A673 (cell line): ENCODE data around the gene CPT1A. TPM values are rescaled to one million over a fixed set of nuclear protein-coding genes. Genes with fewer than 3 reads are reported as not detected.

Source experiments
- BruUV-seq: library from RNA; stranded (reverse); fragments of 400-500 nt; replicated peaks from 2 replicates; lab custom pipeline; 2021; lab: Mats Ljungman, UMichigan
- CTCF ChIA-PET: fragments of 300-600 bp; sonication (Branson Sonifier 250); formaldehyde crosslinking; loops from one replicate; lab custom pipeline; 2022; ENCODE audit warnings: antibody characterized with exemption; lab: Charles Lee
- POLR2A ChIA-PET: fragments of 300-600 bp; sonication (Branson Sonifier 250); formaldehyde crosslinking; loops from one replicate; lab custom pipeline; 2022; ENCODE audit warnings: antibody characterized with exemption; ENCODE audit not compliant: low non-redundant PET; lab: Charles Lee
- DNase-seq: peaks from one replicate; pipeline ENCODE4 v3.0.0-alpha.2; 2015; ENCODE audit warnings: low spot score
- H3K27ac ChIP-seq: fragments of 200-600 bp; sonication (generic); 2 replicates; pipeline ENCODE4 v1.5.1; 2016; ENCODE audit warnings: mixed run types, low read depth, mild to moderate bottlenecking, mixed read lengths, antibody characterized with exemption, low read length; ENCODE audit not compliant: poor library complexity, severe bottlenecking
- H3K27me3 ChIP-seq: fragments of 200-600 bp; sonication (generic); replicated peaks from 2 replicates; pipeline ENCODE4 v1.6.1; 2017; ENCODE audit warnings: mixed run types, low read depth, mild to moderate bottlenecking, mixed read lengths, antibody characterized with exemption, low read length; ENCODE audit not compliant: insufficient read depth, poor library complexity
- H3K36me3 ChIP-seq: fragments of 200-600 bp; sonication (generic); 2 replicates; pipeline ENCODE4 v1.6.1; 2016; ENCODE audit warnings: mixed run types, mild to moderate bottlenecking, mixed read lengths, antibody characterized with exemption, low read length; ENCODE audit not compliant: insufficient read depth, poor library complexity, severe bottlenecking
- H3K4me1 ChIP-seq: fragments of 200-600 bp; sonication (generic); 2 replicates; pipeline ENCODE4 v1.6.1; 2017; ENCODE audit warnings: mixed run types, mild to moderate bottlenecking, mixed read lengths, antibody characterized with exemption, low read length; ENCODE audit not compliant: insufficient read depth, poor library complexity, severe bottlenecking
- H3K4me3 ChIP-seq: fragments of 200-600 bp; sonication (generic); 2 replicates; pipeline ENCODE4 v1.5.1; 2016; ENCODE audit warnings: low read depth, mixed run types, mild to moderate bottlenecking, mixed read lengths, low read length; ENCODE audit not compliant: poor library complexity, severe bottlenecking
- H3K9me3 ChIP-seq: fragments of 200-600 bp; sonication (generic); 2 replicates; pipeline ENCODE4 v1.6.1; 2016; ENCODE audit warnings: mixed run types, low read depth, mild to moderate bottlenecking, mixed read lengths, antibody characterized with exemption, low read length; ENCODE audit not compliant: poor library complexity, severe bottlenecking
- CTCF ChIP-seq: fragments of 300-800, 200-600 bp; sonication (generic); conservative IDR thresholded peaks from 2 replicates; pipeline ENCODE4 v1.5.1; 2017; ENCODE audit warnings: low read depth, mild to moderate bottlenecking, antibody characterized with exemption, low read length, moderate library complexity, mixed read lengths
- EZH2 ChIP-seq: fragments of 200-600 bp; sonication (generic); IDR thresholded peaks from 2 replicates; pipeline ENCODE4 v1.6.1; 2017; ENCODE audit warnings: borderline replicate concordance, low read depth, mild to moderate bottlenecking, mixed read lengths, antibody characterized with exemption, low read length; ENCODE audit not compliant: poor library complexity, severe bottlenecking
- intact Hi-C: fragments of 100-400 bp; cut with micrococcal nuclease; formaldehyde crosslinking; loops from one replicate; pipeline ENCODE4 v1.10.0; 2022; ENCODE audit not compliant: unreplicated experiment
- total RNA-seq: library from RNA; stranded (reverse); gene quantifications from 2 replicates; pipeline ENCODE4 v1.2.3, GENCODE V29; 2021

Gene CPT1A
- total RNA-seq, 1 experiment from 2014 or later, result 15.5 TPM

DNA sequence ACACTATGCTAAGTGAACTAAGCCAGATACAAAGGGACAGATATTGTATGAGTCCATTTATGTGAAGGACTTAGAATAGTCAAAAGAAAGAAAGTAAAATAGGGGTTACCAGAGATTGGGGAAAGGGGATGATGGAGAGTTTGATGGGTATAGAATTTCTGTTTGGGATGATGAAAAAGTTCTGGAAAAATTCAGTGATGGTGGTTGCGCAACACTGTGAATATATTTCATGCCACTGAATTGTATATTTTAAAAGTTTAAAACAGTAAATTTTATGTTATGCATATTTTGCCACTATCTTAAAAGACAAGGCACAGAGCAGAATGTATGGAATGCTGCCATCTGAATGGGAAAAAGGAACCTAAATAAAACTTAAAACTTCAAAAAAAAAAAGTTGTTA, 119.6 kb downstream of the CPT1A start:
- TF ChIP-seq CTCF (no peak), EZH2 (no peak)
- Histone ChIP-seq H3K27ac (no peak overlapping the region), H3K4me3 (no peak overlapping the region), H3K36me3 (no peaks in the 10 kb centered on the region), H3K27me3 (peaks cover 9% of the 10 kb centered on the region), H3K4me1 (no peaks in the 10 kb centered on the region), H3K9me3 (no peaks in the 10 kb centered on the region)
- POLR2A ChIA-PET, result no interaction called here
- CTCF ChIA-PET, result no interaction called here
- intact Hi-C loops, result no loop called here
- DNase-seq, result no peak
- BruUV-seq, result no TSS peak

DNA sequence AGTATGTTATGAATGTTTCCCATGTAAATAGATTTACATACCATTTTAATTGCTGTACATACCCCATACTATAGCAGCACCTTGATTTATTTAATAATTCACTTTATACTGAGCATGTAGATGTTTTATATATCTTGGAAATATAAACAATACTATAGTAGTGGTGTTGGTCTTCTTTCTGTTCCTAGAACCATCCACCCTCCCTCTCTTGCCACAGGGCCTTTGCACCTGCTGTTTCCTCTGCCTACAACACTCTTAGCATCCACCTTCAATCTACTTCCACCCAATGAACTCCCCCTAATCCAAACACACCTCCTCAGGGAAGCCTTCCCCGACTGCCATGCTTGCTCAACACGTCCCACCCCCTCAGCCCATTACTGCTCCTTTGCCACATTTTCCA, 120.6 kb downstream of the CPT1A start:
- TF ChIP-seq EZH2 (no peak), CTCF (no peak)
- no peak overlapping the region for H3K27ac ChIP-seq
- intact Hi-C loops, result no loop called here
- H3K27me3 ChIP-seq, result peaks cover 9% of the 10 kb centered on the region
- BruUV-seq, result no TSS peak
- H3K9me3 ChIP-seq, result no peaks in the 10 kb centered on the region
- no peaks in the 10 kb centered on the region for H3K36me3 ChIP-seq
- H3K4me1 ChIP-seq, result no peaks in the 10 kb centered on the region
- CTCF ChIA-PET, result no interaction called here
- POLR2A ChIA-PET, result no interaction called here
- no peak for DNase-seq
- H3K4me3 ChIP-seq, result no peak overlapping the region

- intact Hi-C loops, result no loop called here
- ChIA-PET POLR2A (no interaction called here), CTCF (no interaction called here)
- Histone ChIP-seq H3K36me3 (no peaks in the 10 kb centered on the region), H3K4me3 (no peak overlapping the region), H3K4me1 (no peaks in the 10 kb centered on the region), H3K27me3 (no peaks in the 10 kb centered on the region), H3K27ac (no peak overlapping the region), H3K9me3 (no peaks in the 10 kb centered on the region)
- no peak for DNase-seq
- BruUV-seq, result no TSS peak
- TF ChIP-seq CTCF, result no peak
These were observed 126.1 kb downstream of the CPT1A start for GRCh38 chr11:68715456-68716122.
